ENCODE data around the gene CHRND. TPM values are rescaled to one million over a fixed set of nuclear protein-coding genes. Genes with fewer than 3 reads are reported as not detected.

Gene CHRND
- total and polyA plus RNA-seq, 4 donors = not detected

- TF ChIP-seq RXRA (IDR thresholded peaks at IDR 0.05) = no peak
- TF ChIP-seq ATF3 (IDR thresholded peaks at IDR 0.05) = no peak
- no peak for TF ChIP-seq FOXA1 (IDR thresholded peaks at IDR 0.05)
- no peak for TF ChIP-seq NR2F2 (IDR thresholded peaks at IDR 0.05)
- no peak for TF ChIP-seq YY1 (IDR thresholded peaks at IDR 0.05)
- no peak for TF ChIP-seq SP1 (IDR thresholded peaks at IDR 0.05)
- TF ChIP-seq, protein P1, sequence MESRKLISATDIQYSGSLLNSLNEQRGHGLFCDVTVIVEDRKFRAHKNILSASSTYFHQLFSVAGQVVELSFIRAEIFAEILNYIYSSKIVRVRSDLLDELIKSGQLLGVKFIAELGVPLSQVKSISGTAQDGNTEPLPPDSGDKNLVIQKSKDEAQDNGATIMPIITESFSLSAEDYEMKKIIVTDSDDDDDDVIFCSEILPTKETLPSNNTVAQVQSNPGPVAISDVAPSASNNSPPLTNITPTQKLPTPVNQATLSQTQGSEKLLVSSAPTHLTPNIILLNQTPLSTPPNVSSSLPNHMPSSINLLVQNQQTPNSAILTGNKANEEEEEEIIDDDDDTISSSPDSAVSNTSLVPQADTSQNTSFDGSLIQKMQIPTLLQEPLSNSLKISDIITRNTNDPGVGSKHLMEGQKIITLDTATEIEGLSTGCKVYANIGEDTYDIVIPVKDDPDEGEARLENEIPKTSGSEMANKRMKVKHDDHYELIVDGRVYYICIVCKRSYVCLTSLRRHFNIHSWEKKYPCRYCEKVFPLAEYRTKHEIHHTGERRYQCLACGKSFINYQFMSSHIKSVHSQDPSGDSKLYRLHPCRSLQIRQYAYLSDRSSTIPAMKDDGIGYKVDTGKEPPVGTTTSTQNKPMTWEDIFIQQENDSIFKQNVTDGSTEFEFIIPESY (IDR thresholded peaks at IDR 0.05) = no peak
- no peak for TF ChIP-seq JUND (IDR thresholded peaks at IDR 0.05)
- no peak for TF ChIP-seq MAX (IDR thresholded peaks at IDR 0.05)
- TF ChIP-seq FOXA2 (IDR thresholded peaks at IDR 0.05) = no peak
- TF ChIP-seq HNF4A (conservative IDR thresholded peaks at IDR 0.05) = no peak
- no peak for TF ChIP-seq EGR1 (IDR thresholded peaks at IDR 0.05; ENCODE audit: low read depth in 2 of 2)
- no peak for TF ChIP-seq TAF1 (conservative IDR thresholded peaks at IDR 0.05)
- no peak for TF ChIP-seq GABPA (IDR thresholded peaks at IDR 0.05 in 1 of 2, conservative IDR thresholded peaks at IDR 0.05 in 1 of 2)
- TF ChIP-seq HNF4G (IDR thresholded peaks at IDR 0.05) = no peak
- TF ChIP-seq RAD21 (IDR thresholded peaks at IDR 0.05) = no peak
- no peak for TF ChIP-seq CTCF (IDR thresholded peaks at IDR 0.05; ENCODE audit: low read depth, low read length, missing input control)
- TF ChIP-seq, protein P2, sequence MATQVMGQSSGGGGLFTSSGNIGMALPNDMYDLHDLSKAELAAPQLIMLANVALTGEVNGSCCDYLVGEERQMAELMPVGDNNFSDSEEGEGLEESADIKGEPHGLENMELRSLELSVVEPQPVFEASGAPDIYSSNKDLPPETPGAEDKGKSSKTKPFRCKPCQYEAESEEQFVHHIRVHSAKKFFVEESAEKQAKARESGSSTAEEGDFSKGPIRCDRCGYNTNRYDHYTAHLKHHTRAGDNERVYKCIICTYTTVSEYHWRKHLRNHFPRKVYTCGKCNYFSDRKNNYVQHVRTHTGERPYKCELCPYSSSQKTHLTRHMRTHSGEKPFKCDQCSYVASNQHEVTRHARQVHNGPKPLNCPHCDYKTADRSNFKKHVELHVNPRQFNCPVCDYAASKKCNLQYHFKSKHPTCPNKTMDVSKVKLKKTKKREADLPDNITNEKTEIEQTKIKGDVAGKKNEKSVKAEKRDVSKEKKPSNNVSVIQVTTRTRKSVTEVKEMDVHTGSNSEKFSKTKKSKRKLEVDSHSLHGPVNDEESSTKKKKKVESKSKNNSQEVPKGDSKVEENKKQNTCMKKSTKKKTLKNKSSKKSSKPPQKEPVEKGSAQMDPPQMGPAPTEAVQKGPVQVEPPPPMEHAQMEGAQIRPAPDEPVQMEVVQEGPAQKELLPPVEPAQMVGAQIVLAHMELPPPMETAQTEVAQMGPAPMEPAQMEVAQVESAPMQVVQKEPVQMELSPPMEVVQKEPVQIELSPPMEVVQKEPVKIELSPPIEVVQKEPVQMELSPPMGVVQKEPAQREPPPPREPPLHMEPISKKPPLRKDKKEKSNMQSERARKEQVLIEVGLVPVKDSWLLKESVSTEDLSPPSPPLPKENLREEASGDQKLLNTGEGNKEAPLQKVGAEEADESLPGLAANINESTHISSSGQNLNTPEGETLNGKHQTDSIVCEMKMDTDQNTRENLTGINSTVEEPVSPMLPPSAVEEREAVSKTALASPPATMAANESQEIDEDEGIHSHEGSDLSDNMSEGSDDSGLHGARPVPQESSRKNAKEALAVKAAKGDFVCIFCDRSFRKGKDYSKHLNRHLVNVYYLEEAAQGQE (IDR thresholded peaks at IDR 0.05) = no peak
- H3K27me3 ChIP-seq (ENCODE audit: control insufficient read depth in 4 of 4, insufficient read depth in 4 of 4, low read length in 3 of 4) = no peaks in the 10 kb centered on the region
- H3K9ac ChIP-seq (ENCODE audit: low read depth in 1 of 2, low read length in 2 of 2) = no peak overlapping the region
- H3K9me3 ChIP-seq (ENCODE audit: control insufficient read depth in 4 of 4, low read length in 3 of 4) = no peaks in the 10 kb centered on the region
- DNase-seq (ENCODE audit: low spot score) = no peak
- no peak overlapping the region for H3K4me3 ChIP-seq (ENCODE audit: low read depth in 1 of 3, low read length in 3 of 3)
- no peaks in the 10 kb centered on the region for H3K36me3 ChIP-seq (ENCODE audit: control insufficient read depth in 4 of 4, insufficient read depth in 3 of 4, low read depth in 1 of 4, low read length in 3 of 4)
- H3K27ac ChIP-seq (ENCODE audit: low read depth in 1 of 2, low read length in 2 of 2) = no peak overlapping the region
- WGBS = 84% methylated on average over 3 of the region's 3 CpGs
- no peaks in the 10 kb centered on the region for H3K4me1 ChIP-seq (ENCODE audit: control insufficient read depth in 4 of 4, insufficient read depth in 4 of 4, low read length in 3 of 4)
Observed at GRCh38 chr2:232516551-232516950, 9.4 kb upstream of the CHRND start.

Measured in liver (tissue), 9 donors.